Measurements from ENCODE around the gene CNTN1. TPM values are rescaled to one million over a fixed set of nuclear protein-coding genes. Genes with fewer than 3 reads are reported as not detected.

Gene CNTN1
- total RNA-seq, 4 donors from 2014 or later: 7.5 to 34.2 (median 19.4) TPM

DNA sequence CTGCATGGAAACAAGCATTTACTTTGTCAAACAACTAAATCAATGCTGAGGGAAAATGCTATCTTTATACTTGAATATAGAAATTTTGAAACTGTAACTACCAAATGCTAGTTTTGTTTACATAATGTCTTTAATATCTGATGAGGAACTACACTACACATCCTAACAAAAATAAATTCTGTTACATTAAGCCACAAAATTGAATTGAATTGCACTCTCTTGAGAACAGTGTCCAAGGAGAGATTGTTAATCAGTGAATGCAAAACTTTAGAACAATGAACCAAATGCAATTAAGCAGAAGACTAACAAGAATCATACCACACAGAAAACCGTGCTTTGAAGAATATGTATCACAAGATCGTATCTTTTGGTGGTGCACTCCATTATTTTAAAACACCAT, 141.6 kb downstream of the CNTN1 start:
- TF ChIP-seq, protein P1, sequence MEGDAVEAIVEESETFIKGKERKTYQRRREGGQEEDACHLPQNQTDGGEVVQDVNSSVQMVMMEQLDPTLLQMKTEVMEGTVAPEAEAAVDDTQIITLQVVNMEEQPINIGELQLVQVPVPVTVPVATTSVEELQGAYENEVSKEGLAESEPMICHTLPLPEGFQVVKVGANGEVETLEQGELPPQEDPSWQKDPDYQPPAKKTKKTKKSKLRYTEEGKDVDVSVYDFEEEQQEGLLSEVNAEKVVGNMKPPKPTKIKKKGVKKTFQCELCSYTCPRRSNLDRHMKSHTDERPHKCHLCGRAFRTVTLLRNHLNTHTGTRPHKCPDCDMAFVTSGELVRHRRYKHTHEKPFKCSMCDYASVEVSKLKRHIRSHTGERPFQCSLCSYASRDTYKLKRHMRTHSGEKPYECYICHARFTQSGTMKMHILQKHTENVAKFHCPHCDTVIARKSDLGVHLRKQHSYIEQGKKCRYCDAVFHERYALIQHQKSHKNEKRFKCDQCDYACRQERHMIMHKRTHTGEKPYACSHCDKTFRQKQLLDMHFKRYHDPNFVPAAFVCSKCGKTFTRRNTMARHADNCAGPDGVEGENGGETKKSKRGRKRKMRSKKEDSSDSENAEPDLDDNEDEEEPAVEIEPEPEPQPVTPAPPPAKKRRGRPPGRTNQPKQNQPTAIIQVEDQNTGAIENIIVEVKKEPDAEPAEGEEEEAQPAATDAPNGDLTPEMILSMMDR (IDR thresholded peaks at IDR 0.05): no peak
- TF ChIP-seq POLR2A (IDR thresholded peaks at IDR 0.05): no peak
- no peak for DNase-seq (ENCODE audit: low spot score in 2 of 2)
- 94 to 97% methylated on average over 2 of the region's 2 CpGs for WGBS, 2 donors
- intact Hi-C loops (cut with DNase I; ENCODE audit: low total_unique reads): no loop called here
- no peak overlapping the region for H3K4me3 ChIP-seq (ENCODE audit: low read depth, poor library complexity, severe bottlenecking)

DNA sequence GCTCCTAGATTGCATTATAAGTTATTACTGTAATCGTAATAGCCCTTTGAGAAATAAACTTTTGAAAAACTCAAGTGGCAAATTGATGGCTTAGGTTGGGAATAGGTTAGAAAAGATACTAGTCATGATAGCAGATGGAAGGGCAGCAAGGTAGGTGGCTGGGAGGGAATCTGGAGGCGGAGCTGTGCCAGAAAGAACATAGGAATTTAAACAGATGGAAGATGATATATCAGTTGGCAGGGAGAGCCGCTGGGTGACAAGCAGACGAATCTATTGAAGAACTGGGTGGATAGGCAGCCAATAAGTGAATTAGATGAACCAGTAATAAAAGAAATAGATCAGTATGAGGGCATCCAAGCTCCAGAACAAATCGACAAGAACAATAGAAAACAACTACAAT, 142.1 kb downstream of the CNTN1 start:
- no peak for DNase-seq (ENCODE audit: low spot score in 2 of 2)
- intact Hi-C loops (cut with DNase I; ENCODE audit: low total_unique reads): no loop called here
- no peak overlapping the region for H3K4me3 ChIP-seq (ENCODE audit: low read depth, poor library complexity, severe bottlenecking)
- 70 to 71% methylated on average over 5 of the region's 5 CpGs for WGBS, 2 donors
- TF ChIP-seq, protein P1 (IDR thresholded peaks at IDR 0.05): no peak
- no peak for TF ChIP-seq POLR2A (IDR thresholded peaks at IDR 0.05)

DNA sequence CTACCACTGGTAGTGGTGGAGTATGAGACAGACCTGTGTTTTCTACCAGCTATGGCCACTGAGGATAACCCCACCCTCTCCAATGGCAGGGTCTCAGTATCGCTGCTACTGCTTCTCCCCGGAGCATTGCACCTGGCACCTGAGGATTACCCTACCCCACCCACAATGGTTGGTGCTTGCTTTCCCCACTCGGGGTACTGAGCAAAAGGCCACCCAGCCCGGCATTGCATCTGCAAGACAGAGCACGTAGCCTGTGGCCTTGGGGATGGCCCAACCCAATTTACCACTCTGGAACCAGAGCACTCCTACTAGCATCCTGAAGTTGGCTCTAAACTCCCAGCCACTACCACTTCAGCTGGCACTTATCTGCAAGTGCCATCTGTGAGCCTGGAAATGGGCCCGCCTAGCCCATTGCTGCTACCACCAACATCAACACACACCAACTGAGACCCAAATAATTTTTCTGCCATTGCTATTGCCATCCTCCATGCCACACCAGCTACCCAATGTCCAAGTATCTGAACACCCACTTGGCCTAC, 145.7 kb downstream of the CNTN1 start:
- WGBS, 2 donors: 88 to 90% methylated on average over 6 of the region's 6 CpGs
- H3K4me3 ChIP-seq (ENCODE audit: low read depth, poor library complexity, severe bottlenecking): no peak overlapping the region
- DNase-seq (ENCODE audit: low spot score in 2 of 2): no peak
- TF ChIP-seq, protein P1 (IDR thresholded peaks at IDR 0.05): no peak
- TF ChIP-seq POLR2A (IDR thresholded peaks at IDR 0.05): no peak
- intact Hi-C loops (cut with DNase I; ENCODE audit: low total_unique reads): no loop called here

DNA sequence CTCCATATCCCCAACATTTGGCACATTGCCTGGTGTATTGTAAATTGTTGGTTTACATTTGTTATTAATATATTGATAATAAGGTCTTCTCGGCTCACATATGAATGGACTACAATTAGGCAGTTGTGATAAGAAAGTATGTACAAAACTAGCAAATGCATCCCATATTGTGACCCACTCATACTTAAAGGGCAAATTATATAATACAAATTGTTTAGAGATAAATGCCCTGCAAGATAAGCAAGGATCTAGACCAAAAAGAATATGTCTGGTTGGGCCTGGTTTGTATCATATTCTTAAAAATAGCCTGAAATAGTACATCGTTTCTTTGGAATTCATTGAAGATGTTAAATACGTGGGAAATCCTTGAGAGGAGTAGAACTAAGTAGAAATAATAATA, 151.3 kb downstream of the CNTN1 start:
- no peak for TF ChIP-seq POLR2A (IDR thresholded peaks at IDR 0.05)
- TF ChIP-seq, protein P1 (IDR thresholded peaks at IDR 0.05): no peak
- WGBS, 2 donors: 66 to 72% methylated on average over 3 of the region's 3 CpGs
- H3K4me3 ChIP-seq (ENCODE audit: low read depth, poor library complexity, severe bottlenecking): no peak overlapping the region
- DNase-seq (ENCODE audit: low spot score in 2 of 2): no peak
- intact Hi-C loops (cut with DNase I; ENCODE audit: low total_unique reads): no loop called here

DNA sequence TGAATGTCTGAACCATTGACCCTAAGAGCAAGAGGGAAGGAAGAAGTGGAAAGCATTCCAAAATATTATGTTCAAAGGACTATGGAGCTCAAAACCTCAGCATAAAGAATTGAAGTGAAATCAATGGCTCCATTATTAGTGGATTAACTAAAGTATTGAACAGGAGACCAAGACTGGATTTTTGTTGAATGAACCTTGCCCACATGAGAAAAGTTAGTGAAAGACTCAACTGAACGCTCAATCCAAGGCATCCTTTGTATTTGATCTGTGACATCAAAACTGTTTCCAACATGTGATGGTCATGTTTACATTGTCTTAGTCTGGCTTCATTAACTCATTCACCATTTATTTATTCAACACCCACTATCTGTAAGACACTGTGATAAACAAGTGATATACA, 161.0 kb downstream of the CNTN1 start:
- TF ChIP-seq, protein P1 (IDR thresholded peaks at IDR 0.05): no peak
- no peak for TF ChIP-seq POLR2A (IDR thresholded peaks at IDR 0.05)
- no peak for DNase-seq (ENCODE audit: low spot score in 2 of 2)
- 87 to 91% methylated on average over 1 of the region's 1 CpG for WGBS, 2 donors
- intact Hi-C loops (cut with DNase I; ENCODE audit: low total_unique reads): no loop called here
- H3K4me3 ChIP-seq (ENCODE audit: low read depth, poor library complexity, severe bottlenecking): no peak overlapping the region

DNA sequence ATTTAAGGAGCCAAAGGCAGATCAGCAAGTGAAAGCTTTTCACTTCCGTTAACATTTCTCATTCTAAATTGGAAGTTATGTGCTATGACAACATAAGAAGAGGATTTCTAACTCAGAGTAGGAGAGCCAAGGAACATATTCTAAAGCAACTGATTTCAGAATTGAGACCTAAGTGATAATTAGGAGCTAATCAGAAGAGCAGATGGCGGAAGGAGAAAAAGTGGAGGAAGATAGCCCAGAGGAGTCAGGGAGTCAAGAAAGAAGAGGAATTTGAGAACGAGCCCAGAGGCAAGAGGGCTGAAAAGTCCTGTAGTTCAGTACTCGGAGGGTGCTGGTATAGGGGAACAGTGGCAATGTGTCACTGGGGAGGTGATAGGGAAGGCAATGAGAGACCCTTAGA, 162.4 kb downstream of the CNTN1 start:
- WGBS, 2 donors: 50 to 60% methylated on average over 4 of the region's 4 CpGs
- intact Hi-C loops (cut with DNase I; ENCODE audit: low total_unique reads): no loop called here
- DNase-seq (ENCODE audit: low spot score in 2 of 2): no peak
- no peak for TF ChIP-seq POLR2A (IDR thresholded peaks at IDR 0.05)
- TF ChIP-seq, protein P1 (IDR thresholded peaks at IDR 0.05): no peak
- H3K4me3 ChIP-seq (ENCODE audit: low read depth, poor library complexity, severe bottlenecking): no peak overlapping the region

Data from lower leg skin (tissue), 4 donors.